ENCODE measurements around the gene IL17RB.

Gene IL17RB

DNA sequence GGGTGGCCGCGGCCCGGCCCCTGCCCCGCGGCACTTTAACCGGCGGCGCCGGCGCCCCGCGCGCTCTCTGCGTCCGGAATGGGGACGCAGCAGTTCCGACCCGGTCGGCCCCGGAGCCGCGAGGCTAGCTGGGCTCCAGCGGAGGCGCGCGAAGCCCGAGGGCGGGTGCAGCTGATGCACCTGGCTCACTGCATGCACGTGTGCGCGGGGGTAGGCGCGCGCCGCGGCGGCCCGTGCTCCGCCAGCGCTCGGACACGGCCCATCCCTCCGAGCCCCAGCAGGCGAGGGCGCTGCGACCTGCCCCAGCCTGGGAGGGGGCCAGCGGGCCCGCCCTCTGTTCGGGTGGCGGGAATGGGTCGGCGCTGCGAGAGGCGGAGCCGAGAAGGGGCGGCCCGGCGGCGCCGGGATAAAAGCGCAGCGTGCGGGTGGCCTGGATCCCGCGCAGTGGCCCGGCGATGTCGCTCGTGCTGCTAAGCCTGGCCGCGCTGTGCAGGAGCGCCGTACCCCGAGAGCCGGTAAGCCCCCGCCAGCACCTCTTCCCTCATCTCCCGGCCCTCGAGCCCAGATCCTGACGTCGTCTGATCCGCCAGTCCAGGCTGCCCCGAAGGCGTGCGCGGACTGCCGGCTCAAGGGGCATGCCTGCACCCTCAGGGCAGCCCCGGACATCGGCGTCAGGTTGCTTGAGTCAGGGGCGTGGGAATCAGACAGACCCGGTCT lies at the start of gene IL17RB, which contains the start of gene CHDH:
Gene IL17RB, plus strand, starts transcription at position 435 of the 717 bp plus-strand sequence. Its CDS starts 21 bp downstream, at position 456.
Gene CHDH, minus strand, starts transcription at position 286 of the 717 bp plus-strand sequence. CDS start 22,411 bp downstream, outside the sequence.
- peak; percentile 25 for DNase-seq

- DNase-seq: no peak
These were observed 48.2 kb upstream of the IL17RB start for GRCh38 chr3:53798144-53798543.

GRCh38 chr3:53799338-53799865 lies 47.0 kb upstream of the IL17RB start:
- DNase-seq: no peak

DNA sequence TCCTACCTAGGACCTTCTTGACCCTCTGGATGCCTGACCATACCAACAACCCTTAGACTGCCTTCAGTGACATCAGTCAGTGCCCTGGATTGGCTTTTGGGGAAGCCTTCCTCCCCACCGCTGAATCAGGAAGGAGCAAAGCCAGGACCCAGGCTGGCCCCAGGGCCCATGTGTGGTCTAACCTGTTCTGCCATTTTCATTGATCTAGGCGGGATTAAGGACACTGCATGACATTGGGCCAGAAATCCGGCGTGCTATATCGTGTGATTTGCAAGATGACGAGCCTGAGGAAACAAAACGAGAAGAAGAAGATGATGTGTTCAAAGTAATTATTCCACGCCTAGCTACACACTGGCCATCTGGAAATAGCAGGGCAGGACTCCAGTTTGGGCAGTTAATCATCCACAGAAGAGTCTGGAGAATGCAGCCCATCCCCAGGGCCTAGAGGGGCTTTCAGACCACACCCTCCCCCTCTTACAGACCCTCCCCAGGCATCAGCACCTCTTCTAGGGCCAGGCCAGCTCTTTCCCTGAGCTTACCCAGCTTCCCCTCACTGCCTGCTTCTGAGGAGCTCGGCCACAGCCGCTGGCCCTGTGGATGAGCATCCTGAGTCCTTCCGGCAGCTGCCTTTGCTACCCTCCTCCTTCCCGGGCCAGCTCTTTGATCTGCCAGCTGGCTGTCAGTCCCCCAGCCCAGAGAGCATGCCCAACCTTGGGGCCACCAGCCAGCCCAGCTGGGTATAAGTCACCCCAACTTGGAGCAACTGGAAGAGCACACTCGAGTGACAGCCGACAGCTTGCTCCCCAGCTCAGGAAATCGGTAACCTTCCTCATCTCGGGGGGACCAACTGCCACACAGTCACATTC lies 46.1 kb upstream of the IL17RB start:
- no peak for DNase-seq

DNA sequence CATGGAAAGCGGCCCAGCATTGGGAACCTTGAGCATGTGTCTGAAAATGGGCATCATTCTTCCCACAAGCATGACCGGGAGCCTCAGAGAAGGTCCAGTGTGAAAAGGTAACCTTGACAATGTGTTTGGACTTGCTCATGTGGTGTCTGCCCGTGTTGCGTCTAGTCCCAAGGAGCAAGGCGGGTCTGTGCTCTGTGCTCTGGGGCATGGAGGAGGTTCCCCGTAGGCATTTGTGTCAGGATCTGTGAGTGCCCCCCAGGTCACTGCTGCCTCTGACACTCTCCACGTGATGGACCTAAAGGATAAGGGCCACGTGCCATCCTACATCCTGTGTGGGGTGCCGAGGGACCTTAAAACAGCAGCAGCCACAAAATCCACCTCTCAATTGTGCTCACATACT lies 45.0 kb upstream of the IL17RB start:
- no peak for DNase-seq

DNA sequence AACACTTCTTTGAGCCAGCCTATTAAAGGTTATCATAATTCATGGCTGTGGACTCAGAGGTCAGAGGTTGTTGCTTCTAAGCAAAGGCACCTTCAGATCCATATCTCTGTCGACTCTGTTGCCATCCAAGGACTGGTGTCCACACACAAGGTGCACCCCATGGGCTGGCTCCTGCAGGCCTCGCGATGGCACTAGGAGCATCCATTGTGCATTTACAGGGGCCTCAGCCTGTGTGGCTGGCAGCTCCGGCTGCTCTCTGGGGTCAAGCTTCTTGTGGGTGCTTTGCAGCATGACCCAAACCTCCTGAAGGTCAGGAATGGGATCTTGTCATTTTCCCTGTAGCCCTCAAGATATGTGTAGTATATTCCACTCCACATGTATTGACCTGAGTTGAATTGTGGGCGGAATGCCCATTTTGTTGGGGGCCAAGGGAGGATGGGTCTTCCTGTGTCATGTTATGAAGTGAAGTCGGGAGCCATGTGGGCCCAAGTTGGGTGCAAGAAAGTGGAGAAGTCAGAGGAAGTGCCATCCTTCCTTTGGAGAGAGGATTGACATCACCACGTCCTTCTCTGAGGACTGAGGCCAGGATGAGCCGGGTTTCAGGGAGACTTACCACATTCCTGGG lies 44.0 kb upstream of the IL17RB start:
- no peak for DNase-seq

GRCh38 chr3:53803124-53803815 lies 43.1 kb upstream of the IL17RB start:
- DNase-seq: peak; percentile 7

DNA sequence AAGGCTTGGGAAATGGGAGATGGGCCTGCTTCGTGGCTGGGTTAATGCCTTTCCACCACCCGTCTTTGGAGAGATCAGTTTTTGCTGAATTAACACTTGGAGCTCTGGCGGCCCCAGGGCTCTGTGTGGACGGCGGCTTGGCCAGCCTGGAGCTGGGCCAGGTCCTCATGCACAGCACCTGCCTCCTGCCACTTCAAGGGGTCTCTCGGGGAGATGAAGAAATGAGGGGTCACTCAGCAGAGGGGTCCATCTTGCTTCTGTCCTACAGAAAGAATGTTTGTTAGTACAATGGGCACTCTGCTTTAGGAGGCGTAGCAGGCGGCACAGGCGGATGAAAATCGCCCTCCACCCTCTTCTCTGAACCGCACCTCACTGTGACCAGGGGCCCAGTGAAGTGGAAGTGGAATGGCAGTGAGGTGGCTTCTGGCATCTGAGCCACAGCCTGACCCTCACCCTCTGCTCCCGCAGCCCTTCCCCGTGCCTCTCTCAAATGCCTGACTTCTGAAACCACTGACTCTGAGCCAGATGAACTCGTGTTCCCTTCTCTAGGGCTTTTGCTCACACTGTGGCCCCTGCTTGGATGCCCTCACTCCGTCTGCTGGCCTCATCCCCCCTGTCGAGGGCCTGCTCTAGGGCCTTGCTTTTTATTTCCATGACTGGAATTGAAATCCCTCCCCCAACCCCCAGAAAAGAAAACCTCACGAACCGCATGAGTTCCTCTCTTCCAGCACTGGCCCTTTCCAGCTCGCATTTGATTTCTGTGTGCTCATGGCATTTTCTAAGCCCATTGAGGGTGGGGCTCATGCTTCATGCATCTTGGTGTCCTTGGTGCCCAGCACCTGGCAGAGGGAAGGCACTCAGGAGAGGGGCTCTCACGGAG lies 42.3 kb upstream of the IL17RB start:
- DNase-seq: peak; percentile 55

DNA sequence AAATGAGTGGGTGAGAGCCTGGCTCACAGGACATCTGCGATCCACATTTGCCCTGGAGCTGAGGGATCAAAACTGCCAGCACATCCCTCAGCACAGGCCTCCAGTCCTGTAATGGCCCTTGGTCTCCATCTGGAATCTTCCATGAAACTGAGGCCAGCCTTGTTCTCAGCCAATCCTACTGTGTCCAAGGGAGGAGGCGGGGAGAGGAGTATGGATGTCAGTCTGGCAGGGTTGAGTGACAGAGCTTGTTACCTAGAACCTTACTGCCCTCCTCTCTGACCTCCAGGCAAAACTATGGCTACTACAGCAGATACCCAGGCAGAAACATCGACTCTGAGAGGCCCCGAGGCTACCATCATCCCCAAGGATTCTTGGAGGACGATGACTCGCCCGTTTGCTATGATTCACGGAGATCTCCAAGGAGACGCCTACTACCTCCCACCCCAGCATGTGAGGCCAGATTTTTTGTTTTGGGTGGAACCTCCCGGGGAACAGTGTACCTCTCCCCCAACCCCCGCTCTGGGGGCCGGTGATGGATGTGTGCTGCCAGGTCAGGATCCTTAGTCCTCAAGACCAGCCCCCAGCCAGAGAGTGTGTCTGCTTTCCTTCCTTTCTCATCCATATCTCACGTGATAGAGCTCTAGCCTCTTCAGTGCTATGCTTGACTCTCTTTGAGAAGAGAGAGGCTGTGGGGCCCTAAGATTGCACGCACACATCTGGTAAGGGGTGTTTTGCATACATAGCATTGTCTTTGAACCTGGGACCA lies 41.5 kb upstream of the IL17RB start:
- no peak for DNase-seq

- DNase-seq: no peak
These were observed 40.8 kb upstream of the IL17RB start for GRCh38 chr3:53805463-53806159.

- DNase-seq: no peak
These were observed 39.9 kb upstream of the IL17RB start for GRCh38 chr3:53806182-53807116.

GRCh38 chr3:53807117-53807810 lies 39.1 kb upstream of the IL17RB start:
- no peak for DNase-seq

DNA sequence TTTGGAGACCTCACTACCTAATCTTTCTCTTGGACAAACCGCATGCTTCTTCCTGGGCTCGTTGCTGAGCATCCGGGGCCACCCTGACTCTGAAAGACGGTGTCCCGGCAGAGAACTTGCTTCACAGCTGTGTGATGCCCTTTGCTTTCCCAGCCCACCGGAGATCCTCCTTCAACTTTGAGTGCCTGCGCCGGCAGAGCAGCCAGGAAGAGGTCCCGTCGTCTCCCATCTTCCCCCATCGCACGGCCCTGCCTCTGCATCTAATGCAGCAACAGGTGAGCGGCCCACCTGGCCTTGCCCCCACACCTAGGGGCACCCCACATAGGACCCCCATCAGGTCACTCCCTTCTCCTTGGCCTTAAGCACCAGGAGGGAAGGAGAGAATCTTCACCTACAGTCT lies 37.9 kb upstream of the IL17RB start:
- no peak for DNase-seq

DNA sequence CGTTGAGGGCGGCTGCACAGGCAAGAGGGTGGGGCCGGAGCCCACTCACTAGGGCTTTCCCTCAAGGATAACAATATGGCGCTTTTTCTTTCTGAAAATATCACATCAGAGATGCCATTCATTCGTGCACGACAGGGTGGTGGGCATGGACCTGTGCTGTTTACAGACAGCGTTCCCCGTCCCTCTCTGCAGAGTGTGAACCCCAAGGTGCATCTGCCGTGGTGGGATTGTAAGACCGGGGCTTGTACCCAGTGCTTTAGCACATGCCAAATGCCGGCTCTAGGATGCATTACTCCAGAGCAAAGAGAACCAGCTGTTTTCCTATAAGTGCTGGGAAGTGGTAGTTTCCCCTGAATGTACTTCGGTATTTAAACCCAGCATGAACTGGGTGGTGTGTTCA lies 37.1 kb upstream of the IL17RB start:
- no peak for DNase-seq

- DNase-seq: no peak
These were observed 36.5 kb upstream of the IL17RB start for GRCh38 chr3:53809764-53810400.

GRCh38 chr3:53811143-53811927 lies 35.0 kb upstream of the IL17RB start:
- DNase-seq: no peak

DNA sequence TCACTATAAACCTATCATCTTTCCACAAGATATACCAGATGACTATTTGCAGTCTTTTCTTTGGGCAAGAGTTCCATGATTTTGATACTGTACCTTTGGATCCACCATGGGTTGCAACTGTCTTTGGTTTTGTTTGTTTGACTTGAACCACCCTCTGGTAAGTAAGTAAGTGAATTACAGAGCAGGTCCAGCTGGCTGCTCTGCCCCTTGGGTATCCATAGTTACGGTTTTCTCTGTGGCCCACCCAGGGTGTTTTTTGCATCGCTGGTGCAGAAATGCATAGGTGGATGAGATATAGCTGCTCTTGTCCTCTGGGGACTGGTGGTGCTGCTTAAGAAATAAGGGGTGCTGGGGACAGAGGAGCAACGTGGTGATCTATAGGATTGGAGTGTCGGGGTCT lies 33.9 kb upstream of the IL17RB start:
- no peak for DNase-seq

All from DMS79 treated with DMSO at 0.1 percent for 48 hours (cell line).